Trophoblast cell (in vitro differentiated cells and primary cell): Measurements from ENCODE around the gene B3GALT2.

Experiments used
- DNase-seq, 2 donors: peaks; one replicate each; pipeline ENCODE4 v3.0.0-alpha.2; 2016
- H2AFZ ChIP-seq: 2 replicates; pipeline ENCODE4 v1.6.1; 2013; ENCODE audit warnings: low read length, moderate library complexity, mild to moderate bottlenecking; ENCODE audit not compliant: insufficient read depth, poor library complexity
- H2AK5ac ChIP-seq: 2 replicates; pipeline ENCODE4 v1.6.1; 2013; ENCODE audit warnings: mild to moderate bottlenecking, low read length
- H2BK120ac ChIP-seq: 2 replicates; pipeline ENCODE4 v1.6.1; 2013; ENCODE audit warnings: low read length, mild to moderate bottlenecking, moderate library complexity; ENCODE audit not compliant: insufficient read depth, poor library complexity
- H2BK12ac ChIP-seq: 2 replicates; pipeline ENCODE4 v1.6.1; 2013; ENCODE audit warnings: mild to moderate bottlenecking, low read length, moderate library complexity
- H2BK5ac ChIP-seq: 2 replicates; pipeline ENCODE4 v1.6.1; 2013; ENCODE audit warnings: low read length, low read depth, moderate library complexity, mild to moderate bottlenecking; ENCODE audit not compliant: poor library complexity
- H3K14ac ChIP-seq: 2 replicates; pipeline ENCODE4 v1.6.1; 2013; ENCODE audit warnings: mild to moderate bottlenecking, low read length
- H3K18ac ChIP-seq: 2 replicates; pipeline ENCODE4 v1.6.1; 2013; ENCODE audit warnings: mild to moderate bottlenecking, low read length
- H3K23ac ChIP-seq: 2 replicates; pipeline ENCODE4 v1.6.1; 2013; ENCODE audit warnings: low read length
- H3K27ac ChIP-seq: 2 replicates; pipeline ENCODE4 v1.5.1; 2013; ENCODE audit warnings: low read depth, mild to moderate bottlenecking, inconsistent platforms, low read length, moderate library complexity
- H3K27me3 ChIP-seq: 2 replicates; pipeline ENCODE4 v1.6.1; 2013; ENCODE audit warnings: inconsistent platforms, mild to moderate bottlenecking, low read length, moderate library complexity; ENCODE audit not compliant: insufficient read depth
- H3K36me3 ChIP-seq, 2 experiments: 1 replicate in 1 of 2; 2 replicates in 1 of 2; pipeline ENCODE4 v1.6.1; 2013; ENCODE audit warnings: low read length in 2 of 2, mild to moderate bottlenecking in 2 of 2, moderate library complexity in 1 of 2; ENCODE audit not compliant: insufficient read depth in 2 of 2, control insufficient read depth in 1 of 2
- H3K4ac ChIP-seq: 2 replicates; pipeline ENCODE4 v1.6.1; 2013; ENCODE audit warnings: low read depth, mild to moderate bottlenecking, low read length, moderate library complexity
- H3K4me1 ChIP-seq, 2 experiments: 1 replicate in 1 of 2; 2 replicates in 1 of 2; pipeline ENCODE4 v1.6.1; 2013; ENCODE audit warnings: low read length in 2 of 2, mild to moderate bottlenecking in 2 of 2, moderate library complexity in 1 of 2; ENCODE audit not compliant: insufficient read depth in 2 of 2, control insufficient read depth in 1 of 2
- H3K4me2 ChIP-seq: 2 replicates; pipeline ENCODE4 v1.6.1; 2013; ENCODE audit warnings: inconsistent platforms, mild to moderate bottlenecking, low read length, moderate library complexity
- H3K4me3 ChIP-seq: 2 replicates; pipeline ENCODE4 v1.5.1; 2013; ENCODE audit warnings: mild to moderate bottlenecking, low read depth, low read length, inconsistent platforms
- H3K79me1 ChIP-seq: one replicate; pipeline ENCODE4 v1.6.1; 2013; ENCODE audit warnings: low read length
- H3K79me2 ChIP-seq: 2 replicates; pipeline ENCODE4 v1.6.1; 2013; ENCODE audit warnings: low read length, mild to moderate bottlenecking; ENCODE audit not compliant: control insufficient read depth, insufficient read depth, poor library complexity
- H3K9ac ChIP-seq: 2 replicates; pipeline ENCODE4 v1.6.1; 2013; ENCODE audit warnings: mild to moderate bottlenecking, low read length
- H3K9me3 ChIP-seq: 2 replicates; pipeline ENCODE4 v1.6.1; 2013; ENCODE audit warnings: low read depth, mild to moderate bottlenecking, control low read depth, inconsistent platforms, low read length; ENCODE audit not compliant: insufficient read depth
- H4K12ac ChIP-seq: 2 replicates; pipeline ENCODE4 v1.6.1; 2013; ENCODE audit warnings: low read depth, mild to moderate bottlenecking, low read length, moderate library complexity
- H4K8ac ChIP-seq: 2 replicates; pipeline ENCODE4 v1.6.1; 2013; ENCODE audit warnings: low read depth, mild to moderate bottlenecking, low read length, moderate library complexity
- H4K91ac ChIP-seq: one replicate; pipeline ENCODE4 v1.6.1; 2013; ENCODE audit warnings: low read depth, mild to moderate bottlenecking, low read length, moderate library complexity
- WGBS: extraction: QIAGEN DNeasy Blood & Tissue Kit; methylation state at CpG from one replicate; pipeline ENCODE4 v1.1.7; 2013; ENCODE audit warnings: missing lambda C conversion rate; ENCODE audit not compliant: insufficient read length, insufficient coverage; ENCODE audit errors: extremely low coverage; 5-methylcytosine and 5-hydroxymethylcytosine counted together

The B3GALT2 gene

GRCh38 chr1:193222056-193222615 is 35.7 kb upstream of the B3GALT2 start:
- Histone ChIP-seq H3K4me1 (peaks cover 0 to 3% of the 10 kb centered on the region in 2 experiments), H3K36me3 (peaks cover 0 to 4% of the 10 kb centered on the region in 2 experiments), H3K9me3 (no peaks in the 10 kb centered on the region), H3K79me1 (no peaks in the 10 kb centered on the region), H4K91ac (no peak overlapping the region), H3K79me2 (no peaks in the 10 kb centered on the region), H2AFZ (no peak overlapping the region), H3K27ac (no peak overlapping the region), H3K9ac (no peak overlapping the region), H2AK5ac (no peak overlapping the region), H2BK5ac (no peak overlapping the region), H3K14ac (no peak overlapping the region), H3K23ac (no peak overlapping the region), H2BK120ac (no peak overlapping the region), H4K8ac (no peak overlapping the region), H3K4me2 (no peak overlapping the region), H3K27me3 (no peaks in the 10 kb centered on the region), H2BK12ac (no peak overlapping the region), H3K4ac (no peak overlapping the region), H3K4me3 (no peak overlapping the region), H3K18ac (no peak overlapping the region), H4K12ac (no peak overlapping the region)
- WGBS: no CpG with 5 or more reads among the region's 8 CpGs
- DNase-seq: no peak

DNA sequence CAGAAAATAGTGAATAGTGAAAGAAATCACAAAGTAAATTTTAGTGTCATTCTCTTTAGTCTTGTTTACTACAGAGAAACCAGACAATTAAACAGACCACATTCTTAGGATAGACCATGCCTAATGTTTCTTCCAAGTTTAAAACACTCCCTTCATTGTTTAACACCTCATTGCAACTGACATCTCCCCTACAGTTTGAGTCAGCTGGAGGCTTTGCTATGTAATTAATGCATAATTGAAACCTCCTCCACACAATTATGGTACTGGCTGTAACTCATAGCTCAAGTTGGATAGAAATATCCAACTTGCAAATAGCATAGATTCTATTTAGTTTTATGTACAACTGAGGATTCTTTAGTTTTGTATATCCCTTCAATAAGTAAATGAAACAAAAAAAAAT is 35.2 kb upstream of the B3GALT2 start:
- Histone ChIP-seq H3K4me3 (no peak overlapping the region), H3K9me3 (peaks cover 2% of the 10 kb centered on the region), H3K4me1 (peaks cover 0 to 3% of the 10 kb centered on the region in 2 experiments), H3K23ac (no peak overlapping the region), H4K91ac (no peak overlapping the region), H2BK5ac (no peak overlapping the region), H3K27ac (no peak overlapping the region), H3K9ac (no peak overlapping the region), H3K4me2 (no peak overlapping the region), H3K79me1 (no peaks in the 10 kb centered on the region), H2BK120ac (no peak overlapping the region), H3K14ac (no peak overlapping the region), H4K12ac (no peak overlapping the region), H3K4ac (no peak overlapping the region), H3K79me2 (no peaks in the 10 kb centered on the region), H3K36me3 (peaks cover 0 to 8% of the 10 kb centered on the region in 2 experiments), H3K27me3 (no peaks in the 10 kb centered on the region), H4K8ac (no peak overlapping the region), H3K18ac (no peak overlapping the region), H2AK5ac (no peak overlapping the region), H2AFZ (no peak overlapping the region), H2BK12ac (no peak overlapping the region)
- DNase-seq: no peak

- Histone ChIP-seq H3K4me1 (peaks cover 0 to 3% of the 10 kb centered on the region in 2 experiments), H3K79me1 (no peaks in the 10 kb centered on the region), H3K36me3 (peaks cover 4 to 10% of the 10 kb centered on the region in 2 experiments), H3K79me2 (no peaks in the 10 kb centered on the region), H3K9ac (no peak overlapping the region), H3K23ac (no peak overlapping the region), H4K91ac (no peak overlapping the region), H3K27me3 (no peaks in the 10 kb centered on the region), H3K14ac (no peak overlapping the region), H2BK5ac (no peak overlapping the region), H2BK120ac (no peak overlapping the region), H3K9me3 (peaks cover 2% of the 10 kb centered on the region), H2AK5ac (no peak overlapping the region), H3K4ac (no peak overlapping the region), H4K8ac (no peak overlapping the region), H3K4me2 (no peak overlapping the region), H3K27ac (no peak overlapping the region), H4K12ac (no peak overlapping the region), H2AFZ (no peak overlapping the region), H2BK12ac (no peak overlapping the region), H3K4me3 (no peak overlapping the region), H3K18ac (no peak overlapping the region)
- DNase-seq: no peak
- no CpG with 5 or more reads among the region's 4 CpGs for WGBS
Measured at GRCh38 chr1:193219391-193219790, 33.0 kb upstream of the B3GALT2 start.

DNA sequence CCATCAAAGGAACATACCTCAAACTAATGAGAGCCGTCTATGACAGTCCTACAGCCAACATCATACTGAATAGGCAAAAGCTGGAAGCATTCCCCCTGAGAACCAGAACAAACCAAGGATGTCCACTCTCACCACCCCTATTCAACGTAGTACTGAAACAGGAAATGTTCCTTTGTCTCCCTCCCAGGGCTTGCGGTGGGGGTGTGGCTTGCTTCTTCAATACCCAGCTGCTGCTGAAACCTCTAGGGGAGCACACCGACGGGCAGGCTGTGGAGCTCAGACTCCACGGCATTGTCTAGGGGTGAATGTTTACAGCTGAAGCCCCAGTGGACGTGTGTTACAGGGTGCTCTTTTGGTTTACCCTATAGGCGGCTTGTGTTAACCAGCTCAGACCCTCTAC is 30.5 kb upstream of the B3GALT2 start:
- no CpG with 5 or more reads among the region's 8 CpGs for WGBS
- H3K36me3 ChIP-seq: peaks cover 4 to 10% of the 10 kb centered on the region in 2 experiments

More for the DNA sequence above, 30.5 kb upstream of the B3GALT2 start:
- Histone ChIP-seq H2BK12ac (no peak overlapping the region), H3K23ac (no peak overlapping the region), H3K4me1 (no peaks in the 10 kb centered on the region), H3K9ac (no peak overlapping the region), H3K4me2 (no peak overlapping the region), H4K8ac (no peak overlapping the region), H3K4ac (no peak overlapping the region), H3K79me2 (no peaks in the 10 kb centered on the region), H3K4me3 (no peak overlapping the region), H2AFZ (no peak overlapping the region), H4K12ac (no peak overlapping the region), H3K27ac (no peak overlapping the region), H3K9me3 (peaks cover 2% of the 10 kb centered on the region), H4K91ac (no peak overlapping the region), H2BK120ac (no peak overlapping the region), H2AK5ac (no peak overlapping the region), H3K27me3 (no peaks in the 10 kb centered on the region), H3K18ac (no peak overlapping the region), H2BK5ac (no peak overlapping the region), H3K14ac (no peak overlapping the region), H3K79me1 (no peaks in the 10 kb centered on the region)
- no peak for DNase-seq
